ENCODE measurements around the gene ZMYM4.

DNA sequence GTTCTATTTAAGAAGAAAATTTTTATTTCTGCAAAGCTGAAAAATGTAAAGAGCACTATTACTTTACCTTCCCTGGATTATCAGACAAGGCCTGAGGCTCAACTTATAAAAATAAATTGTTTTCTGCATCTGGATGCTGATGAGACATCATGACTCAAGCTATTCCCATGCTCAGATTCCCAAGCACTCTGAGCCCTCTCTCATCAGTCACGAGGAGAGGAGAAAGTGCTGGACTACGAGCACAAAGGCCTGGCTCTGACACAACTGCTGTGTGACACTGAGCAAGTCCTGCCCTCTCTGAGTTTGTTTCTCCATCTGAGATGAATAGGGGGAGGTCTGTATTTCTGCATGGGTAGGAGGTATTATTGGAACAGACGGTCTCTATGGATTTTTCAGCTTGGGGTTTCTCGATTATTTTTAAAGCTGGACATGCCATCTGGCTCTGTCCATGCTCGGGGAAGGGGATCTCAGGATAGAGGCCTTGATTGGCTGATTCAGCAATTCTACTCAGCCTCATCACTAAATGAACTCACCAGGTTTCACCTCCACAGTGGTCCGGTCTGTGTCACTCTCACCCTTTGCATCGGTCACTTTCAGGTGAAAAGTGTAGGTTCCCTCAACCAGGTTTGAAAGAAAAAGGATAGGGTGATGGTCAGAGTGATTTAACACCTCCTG is 181.0 kb downstream of the ZMYM4 start:
- TF ChIP-seq, protein P1, sequence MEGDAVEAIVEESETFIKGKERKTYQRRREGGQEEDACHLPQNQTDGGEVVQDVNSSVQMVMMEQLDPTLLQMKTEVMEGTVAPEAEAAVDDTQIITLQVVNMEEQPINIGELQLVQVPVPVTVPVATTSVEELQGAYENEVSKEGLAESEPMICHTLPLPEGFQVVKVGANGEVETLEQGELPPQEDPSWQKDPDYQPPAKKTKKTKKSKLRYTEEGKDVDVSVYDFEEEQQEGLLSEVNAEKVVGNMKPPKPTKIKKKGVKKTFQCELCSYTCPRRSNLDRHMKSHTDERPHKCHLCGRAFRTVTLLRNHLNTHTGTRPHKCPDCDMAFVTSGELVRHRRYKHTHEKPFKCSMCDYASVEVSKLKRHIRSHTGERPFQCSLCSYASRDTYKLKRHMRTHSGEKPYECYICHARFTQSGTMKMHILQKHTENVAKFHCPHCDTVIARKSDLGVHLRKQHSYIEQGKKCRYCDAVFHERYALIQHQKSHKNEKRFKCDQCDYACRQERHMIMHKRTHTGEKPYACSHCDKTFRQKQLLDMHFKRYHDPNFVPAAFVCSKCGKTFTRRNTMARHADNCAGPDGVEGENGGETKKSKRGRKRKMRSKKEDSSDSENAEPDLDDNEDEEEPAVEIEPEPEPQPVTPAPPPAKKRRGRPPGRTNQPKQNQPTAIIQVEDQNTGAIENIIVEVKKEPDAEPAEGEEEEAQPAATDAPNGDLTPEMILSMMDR (IDR thresholded peaks at IDR 0.05), result no peak
- TF ChIP-seq POLR2A (IDR thresholded peaks at IDR 0.05), result no peak

All from esophagus squamous epithelium (tissue), 4 donors.